GM23248 (cell line): Measurements from ENCODE around the gene SH2D4B. TPM values are rescaled to one million over a fixed set of nuclear protein-coding genes. Genes with fewer than 3 reads are reported as not detected.

Source experiments
- DNase-seq: peaks from one replicate; pipeline ENCODE4 v3.0.0-alpha.2; 2015
- H2AFZ ChIP-seq: fragments of 200-600 bp; sonication (generic); 2 replicates; pipeline ENCODE4 v1.6.1; 2016; ENCODE audit warnings: antibody characterized with exemption
- H3F3A ChIP-seq: fragments of 200-600 bp; sonication (generic); 2 replicates; pipeline ENCODE4 v1.6.1; 2016; ENCODE audit warnings: mild to moderate bottlenecking, antibody characterized with exemption, mixed run types; ENCODE audit not compliant: insufficient read depth
- H3K27ac ChIP-seq: fragments of 200-600 bp; sonication (generic); 2 replicates; pipeline ENCODE4 v1.5.1; 2016; ENCODE audit warnings: mild to moderate bottlenecking
- H3K27me3 ChIP-seq: fragments of 200-600 bp; sonication (generic); replicated peaks from 2 replicates; pipeline ENCODE4 v1.6.1; 2016; ENCODE audit warnings: mild to moderate bottlenecking; ENCODE audit not compliant: insufficient read depth
- H3K36me3 ChIP-seq: fragments of 200-600 bp; sonication (generic); 2 replicates; pipeline ENCODE4 v1.6.1; 2016; ENCODE audit warnings: low read depth, mild to moderate bottlenecking
- H3K4me1 ChIP-seq: fragments of 200-600 bp; sonication (generic); 2 replicates; pipeline ENCODE4 v1.6.1; 2016; ENCODE audit warnings: mild to moderate bottlenecking; ENCODE audit not compliant: insufficient read depth
- H3K4me2 ChIP-seq: fragments of 200-600 bp; sonication (generic); one replicate; pipeline ENCODE4 v1.6.1; 2016; ENCODE audit warnings: mild to moderate bottlenecking; ENCODE audit not compliant: unreplicated experiment
- H3K4me3 ChIP-seq: fragments of 200-600 bp; sonication (generic); 2 replicates; pipeline ENCODE4 v1.5.1; 2016; ENCODE audit warnings: mild to moderate bottlenecking
- H3K79me2 ChIP-seq: fragments of 200-600 bp; sonication (generic); 2 replicates; pipeline ENCODE4 v1.6.1; 2016; ENCODE audit warnings: mild to moderate bottlenecking; ENCODE audit not compliant: insufficient read depth
- H3K9ac ChIP-seq: fragments of 200-600 bp; sonication (generic); 2 replicates; pipeline ENCODE4 v1.6.1; 2016; ENCODE audit warnings: mild to moderate bottlenecking
- H3K9me2 ChIP-seq: fragments of 200-600 bp; sonication (generic); 2 replicates; pipeline ENCODE4 v1.6.1; 2016; ENCODE audit warnings: mixed run types, mild to moderate bottlenecking, moderate library complexity; ENCODE audit not compliant: insufficient read depth
- H3K9me3 ChIP-seq: fragments of 200-600 bp; sonication (generic); one replicate; pipeline ENCODE4 v1.6.1; 2017; ENCODE audit warnings: low read depth
- H4K20me1 ChIP-seq: fragments of 200-600 bp; sonication (generic); 2 replicates; pipeline ENCODE4 v1.6.0; 2016; ENCODE audit not compliant: insufficient read depth
- EZH2 ChIP-seq: fragments of 200-600 bp; sonication (generic); IDR thresholded peaks from 2 replicates; pipeline ENCODE4 v1.6.1; 2018; ENCODE audit warnings: antibody characterized with exemption, mild to moderate bottlenecking; ENCODE audit not compliant: insufficient read depth, poor library complexity, severe bottlenecking
- EZH2phosphoT487 ChIP-seq: fragments of 200-600 bp; sonication (generic); IDR thresholded peaks from 2 replicates; pipeline ENCODE4 v1.6.1; 2018; ENCODE audit warnings: antibody characterized with exemption, moderate library complexity, mild to moderate bottlenecking, low read depth; ENCODE audit not compliant: insufficient read depth
- WGBS, 2 experiments: methylation state at CpG; one replicate each; pipeline ENCODE4 v1.1.6; 2015 to 2017; ENCODE audit warnings: low lambda C conversion rate in 2 of 2, low coverage in 1 of 2; ENCODE audit errors: missing lambda C conversion rate in 2 of 2; 5-methylcytosine and 5-hydroxymethylcytosine counted together
- in situ Hi-C: fragments of 300-500 bp; cut with MboI; formaldehyde crosslinking; loops from 2 replicates; pipeline ENCODE4 v1.15.0; 2020
- polyA plus RNA-seq: library from polyadenylated mRNA; unstranded; fragments of >200 nt; fragmentation: Nextera tagmentation; extraction: Ambion mirVana; gene quantifications from 2 replicates; pipeline ENCODE4 v1.2.1, GENCODE V29; 2016
- total RNA-seq: library from RNA; depleted of rRNA; stranded (reverse); fragments of >200 nt; shearing (Covaris generic); gene quantifications from 2 replicates; pipeline ENCODE4 v1.2.3, GENCODE V29; 2014

The SH2D4B gene
- total and polyA plus RNA-seq, 2 experiments from 2014 or later, result not detected

- Histone ChIP-seq H3K79me2 (no peaks in the 10 kb centered on the region), H3K36me3 (no peaks in the 10 kb centered on the region), H3K4me3 (no peak overlapping the region), H3K27me3 (no peaks in the 10 kb centered on the region), H3K9me3 (no peaks in the 10 kb centered on the region), H2AFZ (no peak overlapping the region), H4K20me1 (no peaks in the 10 kb centered on the region), H3K4me2 (no peak overlapping the region), H3K27ac (no peak overlapping the region), H3K9ac (no peak overlapping the region), H3K9me2 (no peaks in the 10 kb centered on the region), H3F3A (no peaks in the 10 kb centered on the region), H3K4me1 (no peaks in the 10 kb centered on the region)
- in situ Hi-C loops, result no loop called here
- DNase-seq, result no peak
- WGBS, 2 experiments, result 22 to 25% methylated on average over 5 of the region's 5 CpGs
- TF ChIP-seq EZH2phosphoT487, result no peak
- TF ChIP-seq EZH2, result no peak
Measured at GRCh38 chr10:80614576-80615416, 77.1 kb downstream of the SH2D4B start.

GRCh38 chr10:80617807-80618206, 80.1 kb downstream of the SH2D4B start:
- DNase-seq, result no peak
- Histone ChIP-seq H3K9me3 (no peaks in the 10 kb centered on the region), H3K36me3 (no peaks in the 10 kb centered on the region), H4K20me1 (no peaks in the 10 kb centered on the region), H3K9ac (no peak overlapping the region), H3K4me2 (no peak overlapping the region), H3F3A (no peaks in the 10 kb centered on the region), H3K9me2 (no peaks in the 10 kb centered on the region), H3K79me2 (no peaks in the 10 kb centered on the region), H3K27me3 (no peaks in the 10 kb centered on the region), H3K4me1 (no peaks in the 10 kb centered on the region), H3K27ac (no peak overlapping the region), H3K4me3 (no peak overlapping the region), H2AFZ (no peak overlapping the region)
- in situ Hi-C loops, result no loop called here
- WGBS, 2 experiments, result 27 to 32% methylated on average over 3 of the region's 3 CpGs
- no peak for TF ChIP-seq EZH2phosphoT487
- TF ChIP-seq EZH2, result no peak

DNA sequence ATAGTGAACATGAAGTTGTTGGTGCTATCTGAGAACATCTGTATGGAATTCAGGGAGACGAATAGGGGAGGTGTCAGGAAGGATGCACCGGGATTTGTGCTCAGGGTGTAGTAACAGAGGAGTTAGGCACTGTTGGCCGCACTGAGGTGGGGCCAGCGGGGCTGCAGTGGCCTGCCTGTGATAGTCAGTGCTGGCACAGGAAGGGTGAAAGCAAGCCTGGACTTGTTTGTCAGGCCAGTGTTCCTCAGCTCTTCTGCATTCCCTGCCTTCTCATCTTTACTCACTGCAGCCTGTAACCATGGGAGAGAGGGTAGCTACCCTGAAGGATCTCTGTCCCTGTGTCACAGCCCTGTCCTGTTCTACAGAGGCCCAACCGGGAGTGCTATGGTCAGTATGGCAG, 81.3 kb downstream of the SH2D4B start:
- H3K9me2 ChIP-seq, result no peaks in the 10 kb centered on the region
- H2AFZ ChIP-seq, result no peak overlapping the region
- 36% methylated on average over 5 of the region's 5 CpGs for WGBS, 2 experiments
- H3K27ac ChIP-seq, result no peak overlapping the region
- no peaks in the 10 kb centered on the region for H4K20me1 ChIP-seq
- no peaks in the 10 kb centered on the region for H3K36me3 ChIP-seq
- H3K4me3 ChIP-seq, result no peak overlapping the region
- H3K79me2 ChIP-seq, result no peaks in the 10 kb centered on the region
- H3F3A ChIP-seq, result no peaks in the 10 kb centered on the region
- DNase-seq, result no peak
- no peak overlapping the region for H3K9ac ChIP-seq
- no peak overlapping the region for H3K4me2 ChIP-seq
- no peaks in the 10 kb centered on the region for H3K4me1 ChIP-seq
- H3K27me3 ChIP-seq, result no peaks in the 10 kb centered on the region
- no peaks in the 10 kb centered on the region for H3K9me3 ChIP-seq
- in situ Hi-C loops, result no loop called here
- TF ChIP-seq EZH2, result no peak
- no peak for TF ChIP-seq EZH2phosphoT487

DNA sequence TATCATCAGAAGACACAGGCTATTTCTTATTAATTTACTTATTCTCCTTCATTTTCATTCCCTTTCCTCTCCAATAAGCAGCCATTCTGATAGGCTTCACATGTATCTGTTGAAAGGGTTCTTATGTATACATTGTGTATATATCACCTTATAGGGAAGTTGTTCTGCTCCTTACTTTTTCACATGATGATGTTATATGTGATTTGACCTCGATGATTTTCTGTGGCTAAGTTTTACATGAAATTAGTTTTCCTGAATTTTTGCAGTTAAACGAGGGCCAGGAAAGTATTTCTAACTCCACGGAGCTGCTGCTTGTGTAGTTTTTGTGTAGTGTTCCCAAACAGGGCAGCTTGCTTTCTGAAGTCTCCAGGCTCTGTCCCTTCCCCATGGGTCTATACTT, 84.5 kb downstream of the SH2D4B start:
- H2AFZ ChIP-seq, result no peak overlapping the region
- TF ChIP-seq EZH2, result no peak
- TF ChIP-seq EZH2phosphoT487, result no peak
- no peaks in the 10 kb centered on the region for H3K36me3 ChIP-seq
- no peaks in the 10 kb centered on the region for H3K79me2 ChIP-seq
- no peaks in the 10 kb centered on the region for H3K9me2 ChIP-seq
- H3K27ac ChIP-seq, result no peak overlapping the region
- H3K9me3 ChIP-seq, result no peaks in the 10 kb centered on the region
- in situ Hi-C loops, result no loop called here
- H3K4me3 ChIP-seq, result no peak overlapping the region
- H4K20me1 ChIP-seq, result no peaks in the 10 kb centered on the region
- WGBS, 2 experiments, result 6 to 13% methylated on average over 3 of the region's 3 CpGs
- H3K9ac ChIP-seq, result no peak overlapping the region
- H3F3A ChIP-seq, result no peaks in the 10 kb centered on the region
- H3K4me1 ChIP-seq, result no peaks in the 10 kb centered on the region
- H3K4me2 ChIP-seq, result no peak overlapping the region
- no peak for DNase-seq
- no peaks in the 10 kb centered on the region for H3K27me3 ChIP-seq
